Measurements from ENCODE around the gene PLEKHG7.

The PLEKHG7 gene

GRCh38 chr12:92794814-92795213 is 92.0 kb downstream of the PLEKHG7 start:
- DNase-seq (ENCODE audit: low read depth in 2 of 2, low spot score in 1 of 2), result no peak

GRCh38 chr12:92796650-92797049 is 93.9 kb downstream of the PLEKHG7 start:
- no peak for DNase-seq (ENCODE audit: low read depth in 2 of 2, low spot score in 1 of 2)

DNA sequence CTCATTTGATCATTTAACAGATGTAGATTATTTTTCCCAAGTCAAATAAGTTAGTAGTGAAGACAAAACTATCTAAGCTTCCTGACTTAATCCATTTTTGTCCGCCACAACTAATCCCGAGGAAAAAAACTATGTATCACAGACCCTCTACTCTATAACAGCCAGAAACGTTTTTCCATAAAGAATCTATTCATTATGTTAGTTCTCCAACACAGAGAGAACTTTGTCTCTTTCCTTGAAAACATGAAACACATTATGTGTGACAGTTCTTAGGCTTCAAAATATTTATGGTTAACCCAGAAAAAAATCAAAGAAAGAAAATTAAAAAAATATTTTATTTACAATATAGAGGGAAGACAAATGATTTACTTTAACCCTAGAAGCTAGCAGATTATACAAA is 100.1 kb downstream of the PLEKHG7 start:
- DNase-seq (ENCODE audit: low read depth in 2 of 2, low spot score in 1 of 2), result no peak

- no peak for DNase-seq (ENCODE audit: low read depth in 2 of 2, low spot score in 1 of 2)
Observed at GRCh38 chr12:92803903-92804302, 101.1 kb downstream of the PLEKHG7 start.

DNA sequence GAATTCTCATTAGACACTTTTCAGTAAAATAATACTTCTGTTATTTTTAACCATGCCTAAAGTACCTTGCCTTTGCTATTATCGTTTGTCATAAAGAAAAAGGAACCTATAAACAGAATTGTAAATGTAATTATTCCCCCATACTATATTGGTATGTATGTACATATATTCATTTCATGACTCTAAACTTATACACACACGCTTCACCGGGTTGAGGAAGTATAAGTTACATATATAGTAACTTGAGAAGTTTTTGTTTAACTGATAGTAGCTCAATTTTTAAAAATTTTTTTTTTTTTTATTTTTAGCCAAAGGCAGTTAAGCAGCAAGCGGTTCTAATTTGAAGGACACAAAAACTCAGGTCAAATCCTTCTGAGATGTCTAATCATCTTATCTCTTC is 107.6 kb downstream of the PLEKHG7 start:
- no peak for DNase-seq (ENCODE audit: low read depth in 2 of 2, low spot score in 1 of 2)

DNA sequence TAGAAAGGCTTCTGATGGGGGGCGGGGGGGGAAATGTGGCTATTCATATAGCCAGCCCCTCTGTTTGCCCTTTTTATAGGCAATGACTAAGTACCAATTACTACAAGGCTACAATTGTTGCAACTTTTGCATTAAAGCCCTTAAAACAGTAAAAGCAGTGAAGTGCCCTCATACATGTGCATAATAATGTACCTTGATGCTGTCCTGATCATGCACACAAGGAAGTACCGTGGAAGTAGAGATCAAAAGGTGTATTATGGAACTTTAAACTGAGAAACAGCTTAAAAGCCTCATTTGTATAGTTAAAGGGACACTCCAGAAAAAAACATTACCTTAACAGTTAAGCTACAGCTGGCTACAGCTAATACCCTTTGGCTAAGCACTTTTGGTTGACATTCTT is 111.8 kb downstream of the PLEKHG7 start:
- DNase-seq (ENCODE audit: low read depth in 2 of 2, low spot score in 1 of 2), result no peak

DNA sequence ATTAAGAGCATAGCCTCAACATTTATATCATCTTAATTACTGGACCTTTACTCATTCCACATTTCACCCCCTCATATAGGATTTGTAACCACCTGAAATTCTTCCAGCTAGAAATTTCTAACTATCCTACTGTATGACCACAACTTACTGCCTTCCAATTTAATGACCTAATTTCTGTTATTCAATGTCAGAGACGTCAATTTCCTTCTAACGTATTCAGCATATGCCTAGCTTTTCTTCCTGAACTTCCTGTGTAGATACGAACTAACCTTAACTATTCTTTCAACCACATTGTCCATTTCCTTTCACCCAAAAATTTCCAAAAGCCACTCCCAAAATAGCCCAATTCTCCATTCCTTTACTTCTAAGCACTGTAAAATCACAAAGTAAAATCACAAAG is 118.4 kb downstream of the PLEKHG7 start:
- DNase-seq (ENCODE audit: low read depth in 2 of 2, low spot score in 1 of 2), result no peak
